ENCODE results near the gene CDHR5.
A peak's percentile ranks its signal among the peaks of the same experiment; 100 is the strongest.

Gene CDHR5

GRCh38 chr11:610146-610801 lies 14.5 kb downstream of the CDHR5 start:
- no peak for DNase-seq (ENCODE audit: low read depth)

GRCh38 chr11:609341-609811 lies 15.4 kb downstream of the CDHR5 start:
- DNase-seq (ENCODE audit: low read depth), result no peak

- DNase-seq (ENCODE audit: low read depth), result no peak
Measured at GRCh38 chr11:608791-609251, 15.9 kb downstream of the CDHR5 start.

- DNase-seq (ENCODE audit: low read depth), result no peak
Measured at GRCh38 chr11:607971-608659, 16.6 kb downstream of the CDHR5 start.

- no peak for DNase-seq (ENCODE audit: low read depth)
Measured at GRCh38 chr11:607020-607780, 17.6 kb downstream of the CDHR5 start.

- DNase-seq (ENCODE audit: low read depth), result no peak
Measured at GRCh38 chr11:606245-606644, 18.5 kb downstream of the CDHR5 start.

GRCh38 chr11:605286-606129 lies 19.2 kb downstream of the CDHR5 start:
- DNase-seq (ENCODE audit: low read depth), result no peak

GRCh38 chr11:603154-603553 lies 21.6 kb downstream of the CDHR5 start:
- no peak for DNase-seq (ENCODE audit: low read depth)

GRCh38 chr11:601573-602245 lies 23.0 kb downstream of the CDHR5 start:
- no peak for DNase-seq (ENCODE audit: low read depth)

GRCh38 chr11:598005-598680 lies 26.6 kb downstream of the CDHR5 start:
- no peak for DNase-seq (ENCODE audit: low read depth)

- no peak for DNase-seq (ENCODE audit: low read depth)
Measured at GRCh38 chr11:597166-597725, 27.5 kb downstream of the CDHR5 start.

GRCh38 chr11:596374-596773 lies 28.4 kb downstream of the CDHR5 start:
- no peak for DNase-seq (ENCODE audit: low read depth)

- DNase-seq (ENCODE audit: low read depth), result no peak
Measured at GRCh38 chr11:595400-595799, 29.4 kb downstream of the CDHR5 start.

- DNase-seq (ENCODE audit: low read depth), result no peak
Measured at GRCh38 chr11:593347-593746, 31.4 kb downstream of the CDHR5 start.

GRCh38 chr11:592918-593317 lies 31.8 kb downstream of the CDHR5 start:
- DNase-seq (ENCODE audit: low read depth), result no peak

GRCh38 chr11:592501-592900 lies 32.3 kb downstream of the CDHR5 start:
- no peak for DNase-seq (ENCODE audit: low read depth)

- DNase-seq (ENCODE audit: low read depth), result no peak
Measured at GRCh38 chr11:590997-591396, 33.8 kb downstream of the CDHR5 start.

- no peak for DNase-seq (ENCODE audit: low read depth)
Measured at GRCh38 chr11:589798-590197, 35.0 kb downstream of the CDHR5 start.

- peak; percentile 55 for DNase-seq (ENCODE audit: low read depth)
Measured at GRCh38 chr11:587978-588380, 36.8 kb downstream of the CDHR5 start.

- DNase-seq (ENCODE audit: low read depth), result no peak
Measured at GRCh38 chr11:587546-587945, 37.2 kb downstream of the CDHR5 start.
